Ectodermal cell (in vitro differentiated cells): Measurements from ENCODE around the gene ADISSP.
A peak's percentile ranks its signal among the peaks of the same experiment; 100 is the strongest.
"Not testable (repeated sequence)": the region's sequence is repeated elsewhere in the genome, so short reads cannot be mapped to it uniquely, and the experiment has no call there.

Source experiments
- H3K27ac ChIP-seq: 2 replicates; pipeline ENCODE4 v1.7.0; 2013; ENCODE audit warnings: mild to moderate bottlenecking, low read depth, low read length; ENCODE audit not compliant: insufficient read depth, poor library complexity, severe bottlenecking
- H3K27me3 ChIP-seq: 2 replicates; pipeline ENCODE4 v1.7.0; 2013; ENCODE audit warnings: mild to moderate bottlenecking, low read length; ENCODE audit not compliant: insufficient read depth, control insufficient read depth, poor library complexity, severe bottlenecking
- H3K36me3 ChIP-seq: one replicate; pipeline ENCODE4 v1.7.0; 2013; ENCODE audit warnings: low read length; ENCODE audit not compliant: control insufficient read depth, insufficient read depth
- H3K4me1 ChIP-seq: one replicate; pipeline ENCODE4 v1.7.0; 2013; ENCODE audit warnings: low read length; ENCODE audit not compliant: control insufficient read depth, insufficient read depth
- H3K4me3 ChIP-seq: 2 replicates; pipeline ENCODE4 v1.7.0; 2013; ENCODE audit warnings: low read depth, low read length, control low read depth; ENCODE audit not compliant: insufficient read depth
- H3K9me3 ChIP-seq: 2 replicates; pipeline ENCODE4 v1.7.0; 2013; ENCODE audit warnings: mild to moderate bottlenecking, low read length, moderate library complexity; ENCODE audit not compliant: control insufficient read depth
- WGBS, 2 experiments: methylation state at CpG; one replicate each; pipeline ENCODE4 v1.1.7; 2013; ENCODE audit warnings: missing lambda C conversion rate in 2 of 2; 5-methylcytosine and 5-hydroxymethylcytosine counted together

ADISSP gene

GRCh38 chr20:3798373-3798768, 30.8 kb upstream of the ADISSP start:
- H3K4me3 ChIP-seq = no peak overlapping the region
- 86 to 91% methylated on average over 5 of the region's 5 CpGs for WGBS, 2 experiments
- H3K27me3 ChIP-seq = peaks cover 30% of the 10 kb centered on the region
- no peak overlapping the region for H3K27ac ChIP-seq
- peaks cover 21% of the 10 kb centered on the region for H3K4me1 ChIP-seq
- H3K9me3 ChIP-seq = no peaks in the 10 kb centered on the region
- peaks cover 5% of the 10 kb centered on the region for H3K36me3 ChIP-seq

GRCh38 chr20:3797592-3798372, 30.2 kb upstream of the ADISSP start:
- H3K4me1 ChIP-seq = peaks cover 21% of the 10 kb centered on the region
- WGBS, 2 experiments = 82 to 87% methylated on average over 19 of the region's 19 CpGs
- peaks cover 5% of the 10 kb centered on the region for H3K36me3 ChIP-seq
- peaks cover 30% of the 10 kb centered on the region for H3K27me3 ChIP-seq
- no peak overlapping the region for H3K27ac ChIP-seq
- no peak overlapping the region for H3K4me3 ChIP-seq
- no peaks in the 10 kb centered on the region for H3K9me3 ChIP-seq

GRCh38 chr20:3797226-3797545, 29.6 kb upstream of the ADISSP start:
- Histone ChIP-seq H3K27me3 (peaks cover 30% of the 10 kb centered on the region), H3K4me3 (peak overlapping the region; percentile 52), H3K27ac (no peak overlapping the region), H3K36me3 (peaks cover 5% of the 10 kb centered on the region), H3K4me1 (peaks cover 21% of the 10 kb centered on the region), H3K9me3 (no peaks in the 10 kb centered on the region)
- WGBS, 2 experiments = 80 to 81% methylated on average over 5 of the region's 5 CpGs

- Histone ChIP-seq H3K27ac (no peak overlapping the region), H3K4me3 (peak overlapping the region; percentile 52), H3K9me3 (no peaks in the 10 kb centered on the region), H3K36me3 (peaks cover 4% of the 10 kb centered on the region), H3K4me1 (peaks cover 21% of the 10 kb centered on the region), H3K27me3 (peaks cover 30% of the 10 kb centered on the region)
- WGBS, 2 experiments = 12% methylated on average over 33 of the region's 33 CpGs
These were observed 29.1 kb upstream of the ADISSP start for GRCh38 chr20:3796477-3797225.

GRCh38 chr20:3795511-3796468, 28.2 kb upstream of the ADISSP start, which contains the start of gene CDC25B:
Gene CDC25B, plus strand, starts transcription at chr20:3796310. Its CDS starts 222 bp downstream, at chr20:3796532.
- peak within 1 kb of the TSS; percentile 52 for H3K4me3 ChIP-seq
- no peaks in the 10 kb centered on the region for H3K9me3 ChIP-seq
- no peaks in the 10 kb centered on the region for H3K36me3 ChIP-seq
- peaks cover 20% of the 10 kb centered on the region for H3K4me1 ChIP-seq
- H3K27ac ChIP-seq = no peak within 1 kb of the TSS
- 3 to 4% methylated on average over 61 to 64 of the region's 69 CpGs for whole genome bisulfite sequencing, 2 experiments
- H3K27me3 ChIP-seq = peaks cover 30% of the 10 kb centered on the region

GRCh38 chr20:3794701-3795420, 27.3 kb upstream of the ADISSP start:
- Histone ChIP-seq H3K9me3 (no peaks in the 10 kb centered on the region), H3K4me1 (peaks cover 11% of the 10 kb centered on the region), H3K36me3 (no peaks in the 10 kb centered on the region), H3K4me3 (no peak overlapping the region), H3K27ac (no peak overlapping the region), H3K27me3 (peaks cover 30% of the 10 kb centered on the region)
- WGBS, 2 experiments = 88 to 91% methylated on average over 25 of the region's 25 CpGs

GRCh38 chr20:3794168-3794567, 26.6 kb upstream of the ADISSP start:
- not testable (repeated sequence) for H3K4me3 ChIP-seq, H3K36me3 ChIP-seq, H3K4me1 ChIP-seq, H3K9me3 ChIP-seq, H3K27ac ChIP-seq
- peaks cover 30% of the 10 kb centered on the region for H3K27me3 ChIP-seq
- 71 to 88% methylated on average over 1 of the region's 3 CpGs for WGBS, 2 experiments

GRCh38 chr20:3789201-3789600, 21.6 kb upstream of the ADISSP start:
- peaks cover 23% of the 10 kb centered on the region for H3K27me3 ChIP-seq
- not testable (repeated sequence) for H3K4me1 ChIP-seq, H3K9me3 ChIP-seq, H3K27ac ChIP-seq, H3K36me3 ChIP-seq, H3K4me3 ChIP-seq
- WGBS, 2 experiments = 90 to 93% methylated on average over 4 of the region's 4 CpGs

GRCh38 chr20:3788685-3789155, 21.2 kb upstream of the ADISSP start:
- H3K36me3 ChIP-seq = no peaks in the 10 kb centered on the region
- no peak overlapping the region for H3K27ac ChIP-seq
- H3K4me1 ChIP-seq = peaks cover 8% of the 10 kb centered on the region
- no peak overlapping the region for H3K4me3 ChIP-seq
- 67 to 69% methylated on average over 4 of the region's 4 CpGs for WGBS, 2 experiments
- H3K27me3 ChIP-seq = peaks cover 23% of the 10 kb centered on the region
- H3K9me3 ChIP-seq = no peaks in the 10 kb centered on the region
